K562 (cell line): Measurements from ENCODE around the gene ITPR1. TPM values are rescaled to one million over a fixed set of nuclear protein-coding genes. Genes with fewer than 3 reads are reported as not detected.

Experiments used
- ARID3B ChIP-seq: fragments of 250-450 bp; sonication (Bioruptor Pico); IDR thresholded peaks from 2 replicates; pipeline ENCODE4 v1.4.0; 2020; ENCODE audit warnings: borderline replicate concordance
- C11orf30 ChIP-seq: fragments of 450-650 bp; IDR thresholded peaks from 2 replicates; pipeline ENCODE4 v1.6.1; 2016; ENCODE audit warnings: low read depth, mild to moderate bottlenecking
- CSDE1 ChIP-seq, 2 experiments: fragments of 450-650 bp; IDR thresholded peaks; 2 replicates each; pipeline ENCODE4 v1.6.1; 2016; ENCODE audit warnings: mild to moderate bottlenecking in 1 of 2
- MBD1 ChIP-seq: fragments of 250-450 bp; sonication (Bioruptor Pico); IDR thresholded peaks from 2 replicates; pipeline ENCODE4 v1.8.0; 2022; ENCODE audit warnings: inconsistent platforms
- MEIS2 ChIP-seq: fragments of 450-650 bp; IDR thresholded peaks from 2 replicates; pipeline ENCODE4 v1.6.1; 2014; ENCODE audit warnings: mild to moderate bottlenecking; ENCODE audit not compliant: partially characterized antibody
- POLR2A ChIP-seq: fragments of 450-650 bp; conservative IDR thresholded peaks from 2 replicates; pipeline ENCODE4 v1.6.1; 2016
- RAD21 ChIP-seq, 2 experiments: fragments of 250-450 bp in 1 of 2; fragments of 450-650 bp in 1 of 2; sonication (Bioruptor Pico) in 1 of 2; formaldehyde crosslinking in 1 of 2; IDR thresholded peaks in 1 of 2; conservative IDR thresholded peaks in 1 of 2; 2 replicates each; pipeline versions ENCODE4 v1.4.0 to v1.8.0; 2020 to 2022; ENCODE audit warnings: mild to moderate bottlenecking in 2 of 2, moderate library complexity in 1 of 2
- TCFL5 ChIP-seq: fragments of 250-450 bp; sonication (Bioruptor Pico); conservative IDR thresholded peaks from 2 replicates; pipeline ENCODE4 v1.6.1; 2021; ENCODE audit warnings: mild to moderate bottlenecking, moderate library complexity, matching md5 sums
- ZC3H8 ChIP-seq: fragments of 450-650 bp; IDR thresholded peaks from 2 replicates; pipeline ENCODE4 v1.6.1; 2017
- ZKSCAN3 ChIP-seq: fragments of 250-450 bp; sonication (Bioruptor Pico); IDR thresholded peaks from 2 replicates; pipeline ENCODE4 v1.4.0; 2020
- ZSCAN29 ChIP-seq: fragments of 450-650 bp; IDR thresholded peaks from 2 replicates; pipeline ENCODE4 v1.6.1; 2017
- polyA plus RNA-seq, 8 experiments: library from polyadenylated mRNA; depleted of rRNA in 4 of 8; stranded (reverse) in 5 of 8; unstranded in 3 of 8; fragments of >200 nt; fragmentation: Nextera tagmentation in 2 of 8; fragmentation: Illumina TruSeq in 1 of 8; extraction: Ambion mirVana in 2 of 8; extraction: Trizol in 1 of 8; gene quantifications; 2 replicates each; pipeline versions ENCODE4 v1.2.1 to v1.2.3, GENCODE V29; 2011 to 2014; ENCODE audit warnings: inconsistent platforms in 1 of 8, missing spikeins in 1 of 8
- total RNA-seq, 7 experiments: library from RNA; depleted of rRNA in 6 of 7; stranded (reverse); fragments of >200 nt in 6 of 7; fragmentation: Illumina TruSeq in 2 of 7; extraction: Trizol in 2 of 7; gene quantifications; 2 replicates each; pipeline versions ENCODE4 v1.2.1 to v1.2.3, GENCODE V29; 2011 to 2021; ENCODE audit warnings: low replicate concordance in 1 of 7
- TF ChIP-seq, protein P1 (sequence below), 2 experiments: fragments of 450-650 bp; IDR thresholded peaks; 2 replicates each; pipeline ENCODE4 v1.6.1; 2018; ENCODE audit warnings: mild to moderate bottlenecking in 2 of 2, low read depth in 1 of 2; ENCODE audit not compliant: partially characterized antibody in 2 of 2
- TF ChIP-seq, protein P2 (sequence below), 2 experiments: IDR thresholded peaks; 2 replicates each; pipeline ENCODE4 v1.6.1; 2012; ENCODE audit warnings: improper control_type of control experiment in 2 of 2, low read depth in 2 of 2, low read length in 2 of 2, borderline replicate concordance in 1 of 2
- TF ChIP-seq, protein P3 (sequence below): sonication (generic); formaldehyde crosslinking; IDR thresholded peaks from 2 replicates; pipeline ENCODE4 v1.8.1; 2023; ENCODE audit warnings: mild to moderate bottlenecking, missing genetic modification reagents

The ITPR1 gene
- total and polyA plus RNA-seq, 9 of the 15 experiments (the other 6 are each of a cell fraction or from before 2014, with no cell fraction given), result 22.4 to 40.0 (median 27.4) TPM

GRCh38 chr3:4531478-4532025 lies 38.4 kb downstream of the ITPR1 start (continued):
- TF ChIP-seq, protein P1, sequence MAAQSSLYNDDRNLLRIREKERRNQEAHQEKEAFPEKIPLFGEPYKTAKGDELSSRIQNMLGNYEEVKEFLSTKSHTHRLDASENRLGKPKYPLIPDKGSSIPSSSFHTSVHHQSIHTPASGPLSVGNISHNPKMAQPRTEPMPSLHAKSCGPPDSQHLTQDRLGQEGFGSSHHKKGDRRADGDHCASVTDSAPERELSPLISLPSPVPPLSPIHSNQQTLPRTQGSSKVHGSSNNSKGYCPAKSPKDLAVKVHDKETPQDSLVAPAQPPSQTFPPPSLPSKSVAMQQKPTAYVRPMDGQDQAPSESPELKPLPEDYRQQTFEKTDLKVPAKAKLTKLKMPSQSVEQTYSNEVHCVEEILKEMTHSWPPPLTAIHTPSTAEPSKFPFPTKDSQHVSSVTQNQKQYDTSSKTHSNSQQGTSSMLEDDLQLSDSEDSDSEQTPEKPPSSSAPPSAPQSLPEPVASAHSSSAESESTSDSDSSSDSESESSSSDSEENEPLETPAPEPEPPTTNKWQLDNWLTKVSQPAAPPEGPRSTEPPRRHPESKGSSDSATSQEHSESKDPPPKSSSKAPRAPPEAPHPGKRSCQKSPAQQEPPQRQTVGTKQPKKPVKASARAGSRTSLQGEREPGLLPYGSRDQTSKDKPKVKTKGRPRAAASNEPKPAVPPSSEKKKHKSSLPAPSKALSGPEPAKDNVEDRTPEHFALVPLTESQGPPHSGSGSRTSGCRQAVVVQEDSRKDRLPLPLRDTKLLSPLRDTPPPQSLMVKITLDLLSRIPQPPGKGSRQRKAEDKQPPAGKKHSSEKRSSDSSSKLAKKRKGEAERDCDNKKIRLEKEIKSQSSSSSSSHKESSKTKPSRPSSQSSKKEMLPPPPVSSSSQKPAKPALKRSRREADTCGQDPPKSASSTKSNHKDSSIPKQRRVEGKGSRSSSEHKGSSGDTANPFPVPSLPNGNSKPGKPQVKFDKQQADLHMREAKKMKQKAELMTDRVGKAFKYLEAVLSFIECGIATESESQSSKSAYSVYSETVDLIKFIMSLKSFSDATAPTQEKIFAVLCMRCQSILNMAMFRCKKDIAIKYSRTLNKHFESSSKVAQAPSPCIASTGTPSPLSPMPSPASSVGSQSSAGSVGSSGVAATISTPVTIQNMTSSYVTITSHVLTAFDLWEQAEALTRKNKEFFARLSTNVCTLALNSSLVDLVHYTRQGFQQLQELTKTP (IDR thresholded peaks at IDR 0.05; ENCODE audit: low read depth in 1 of 2, partially characterized antibody in 2 of 2), result peak in 1 of 2 experiments; percentile 72
- TF ChIP-seq POLR2A (no peak), CSDE1 (IDR thresholded peaks at IDR 0.05) (no peak), TCFL5 (no peak), ZC3H8 (no peak), RAD21 (CRISPR knock-in tag; conservative IDR thresholded peaks at IDR 0.05 in 1 of 2, IDR thresholded peaks at IDR 0.05 in 1 of 2) (peak in 1 of 2 experiments; percentile 43; a peak in 2 of 4 replicates), C11orf30 (peak; percentile 29; the same call in 1 of the 2 replicates), MBD1 (CRISPR knock-in tag) (no peak), MEIS2 (peak; percentile 66), ARID3B (CRISPR knock-in tag) (no peak), ZKSCAN3 (CRISPR knock-in tag) (no peak), ZSCAN29 (no peak)
- TF ChIP-seq, protein P2, sequence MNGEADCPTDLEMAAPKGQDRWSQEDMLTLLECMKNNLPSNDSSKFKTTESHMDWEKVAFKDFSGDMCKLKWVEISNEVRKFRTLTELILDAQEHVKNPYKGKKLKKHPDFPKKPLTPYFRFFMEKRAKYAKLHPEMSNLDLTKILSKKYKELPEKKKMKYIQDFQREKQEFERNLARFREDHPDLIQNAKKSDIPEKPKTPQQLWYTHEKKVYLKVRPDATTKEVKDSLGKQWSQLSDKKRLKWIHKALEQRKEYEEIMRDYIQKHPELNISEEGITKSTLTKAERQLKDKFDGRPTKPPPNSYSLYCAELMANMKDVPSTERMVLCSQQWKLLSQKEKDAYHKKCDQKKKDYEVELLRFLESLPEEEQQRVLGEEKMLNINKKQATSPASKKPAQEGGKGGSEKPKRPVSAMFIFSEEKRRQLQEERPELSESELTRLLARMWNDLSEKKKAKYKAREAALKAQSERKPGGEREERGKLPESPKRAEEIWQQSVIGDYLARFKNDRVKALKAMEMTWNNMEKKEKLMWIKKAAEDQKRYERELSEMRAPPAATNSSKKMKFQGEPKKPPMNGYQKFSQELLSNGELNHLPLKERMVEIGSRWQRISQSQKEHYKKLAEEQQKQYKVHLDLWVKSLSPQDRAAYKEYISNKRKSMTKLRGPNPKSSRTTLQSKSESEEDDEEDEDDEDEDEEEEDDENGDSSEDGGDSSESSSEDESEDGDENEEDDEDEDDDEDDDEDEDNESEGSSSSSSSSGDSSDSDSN (IDR thresholded peaks at IDR 0.05; ENCODE audit: borderline replicate concordance in 1 of 2, low read depth in 2 of 2, low read length in 2 of 2), result no peak; a peak in 1 of 4 replicates
- TF ChIP-seq, protein P3, sequence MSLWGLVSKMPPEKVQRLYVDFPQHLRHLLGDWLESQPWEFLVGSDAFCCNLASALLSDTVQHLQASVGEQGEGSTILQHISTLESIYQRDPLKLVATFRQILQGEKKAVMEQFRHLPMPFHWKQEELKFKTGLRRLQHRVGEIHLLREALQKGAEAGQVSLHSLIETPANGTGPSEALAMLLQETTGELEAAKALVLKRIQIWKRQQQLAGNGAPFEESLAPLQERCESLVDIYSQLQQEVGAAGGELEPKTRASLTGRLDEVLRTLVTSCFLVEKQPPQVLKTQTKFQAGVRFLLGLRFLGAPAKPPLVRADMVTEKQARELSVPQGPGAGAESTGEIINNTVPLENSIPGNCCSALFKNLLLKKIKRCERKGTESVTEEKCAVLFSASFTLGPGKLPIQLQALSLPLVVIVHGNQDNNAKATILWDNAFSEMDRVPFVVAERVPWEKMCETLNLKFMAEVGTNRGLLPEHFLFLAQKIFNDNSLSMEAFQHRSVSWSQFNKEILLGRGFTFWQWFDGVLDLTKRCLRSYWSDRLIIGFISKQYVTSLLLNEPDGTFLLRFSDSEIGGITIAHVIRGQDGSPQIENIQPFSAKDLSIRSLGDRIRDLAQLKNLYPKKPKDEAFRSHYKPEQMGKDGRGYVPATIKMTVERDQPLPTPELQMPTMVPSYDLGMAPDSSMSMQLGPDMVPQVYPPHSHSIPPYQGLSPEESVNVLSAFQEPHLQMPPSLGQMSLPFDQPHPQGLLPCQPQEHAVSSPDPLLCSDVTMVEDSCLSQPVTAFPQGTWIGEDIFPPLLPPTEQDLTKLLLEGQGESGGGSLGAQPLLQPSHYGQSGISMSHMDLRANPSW (CRISPR knock-in tag), result no peak
